OCI-LY3 (cell line): ENCODE results near the gene PIK3IP1.

Experiments
- CTCF ChIP-seq: fragments of 200-600, 300-600 bp; sonication (generic); IDR thresholded peaks from 2 replicates; pipeline ENCODE4 v1.5.1; 2014; ENCODE audit warnings: antibody characterized with exemption, low read length, low read depth
- EZH2phosphoT487 ChIP-seq: fragments of 200-600 bp; shearing (Covaris generic); IDR thresholded peaks from 2 replicates; pipeline ENCODE4 v1.6.1; 2018; ENCODE audit warnings: antibody characterized with exemption, mixed run types, low read depth

DNA sequence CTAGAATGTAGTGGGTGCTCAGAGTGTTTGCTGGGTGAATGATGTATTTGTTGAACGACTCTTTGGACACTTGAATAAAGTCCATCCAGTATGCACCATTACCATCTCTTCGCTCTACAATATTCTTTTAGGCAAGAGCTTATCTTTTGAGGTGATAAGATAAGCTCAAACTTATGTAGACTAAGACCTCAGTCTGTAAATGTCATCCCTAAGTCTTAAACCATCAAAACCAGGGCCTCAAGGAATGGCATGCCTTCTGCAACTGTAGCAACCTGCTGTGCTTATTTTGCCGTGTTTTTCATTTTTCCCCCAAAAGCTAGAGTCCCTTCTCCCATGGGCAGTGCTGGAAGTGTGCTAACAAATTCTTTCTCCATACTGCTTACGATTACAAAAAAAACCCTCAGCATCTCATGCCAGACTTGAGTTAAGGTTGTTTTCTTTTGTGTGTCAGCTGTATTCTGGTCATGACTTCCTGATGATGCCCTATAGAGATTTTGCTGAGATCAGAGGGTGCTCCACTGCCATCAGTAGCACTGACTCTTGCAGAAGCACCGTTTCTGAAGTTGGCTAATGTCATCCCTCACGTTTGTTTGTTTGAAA lies 52.4 kb downstream of the PIK3IP1 start:
- TF ChIP-seq CTCF: no peak
- no peak for TF ChIP-seq EZH2phosphoT487
